ENCODE measurements around the gene NEDD4L.

- TF ChIP-seq CTCF (IDR thresholded peaks at IDR 0.05; ENCODE audit: insufficient read depth, low read depth, low read length) (no peak), EZH2 (IDR thresholded peaks at IDR 0.05; ENCODE audit: insufficient read depth, low read length) (no peak)
These were observed 31.7 kb upstream of the NEDD4L start for GRCh38 chr18:58012356-58012755.
